Left lobe of liver (tissue), 2 donors: ENCODE data around the gene C8A. TPM values are rescaled to one million over a fixed set of nuclear protein-coding genes. Genes with fewer than 3 reads are reported as not detected.

Source experiments
- ATAC-seq: fragments of 200-7000 bp; cut with Tn5 transposase; one replicate; pipeline ENCODE4 v1.9.1; 2020; ENCODE audit warnings: mild to moderate bottlenecking, moderate library complexity
- DNase-seq: peaks from one replicate; pipeline ENCODE4 v3.0.0-alpha.2; 2020; ENCODE audit warnings: low spot score
- total RNA-seq: library from RNA; stranded (reverse); gene quantifications from one replicate; pipeline ENCODE4 v1.2.1, GENCODE V29; 2021
- donor health status: DM: no; HTN: no; CAD: no; lungs with moderate emphysema.
- donor health status: DM: no; HTN: yes; CAD: no.

C8A gene
- total RNA-seq, 1 donor from 2014 or later: 302 TPM

GRCh38 chr1:56836359-56836758 is 18.2 kb upstream of the C8A start:
- ATAC-seq: peak; percentile 19
- DNase-seq: no peak

- ATAC-seq (no peak), DNase-seq (no peak)
Observed at GRCh38 chr1:56837244-56837939, 17.2 kb upstream of the C8A start.

GRCh38 chr1:56838759-56839158 is 15.8 kb upstream of the C8A start:
- ATAC-seq (no peak), DNase-seq (no peak)

GRCh38 chr1:56843544-56843943 is 11.1 kb upstream of the C8A start:
- ATAC-seq (no peak), DNase-seq (no peak)

GRCh38 chr1:56844545-56845136 is 10.0 kb upstream of the C8A start:
- ATAC-seq: no peak
- no peak for DNase-seq

- ATAC-seq: no peak
Observed at GRCh38 chr1:56845343-56845742, 9.3 kb upstream of the C8A start.

GRCh38 chr1:56849750-56850149 is 4.8 kb upstream of the C8A start:
- ATAC-seq (no peak), DNase-seq (no peak)

More at GRCh38 chr1:56845343-56845742, 9.3 kb upstream of the C8A start:
- no peak for DNase-seq

GRCh38 chr1:56850411-56850810 is 4.2 kb upstream of the C8A start:
- no peak for DNase-seq
- no peak for ATAC-seq

GRCh38 chr1:56850922-56851321 is 3.7 kb upstream of the C8A start:
- DNase-seq (no peak), ATAC-seq (no peak)

GRCh38 chr1:56852476-56852875 is 2.1 kb upstream of the C8A start:
- ATAC-seq (no peak), DNase-seq (no peak)

GRCh38 chr1:56855190-56855589 is 593 bp downstream of the C8A start:
- no peak for DNase-seq
- peak; percentile 41 for ATAC-seq

GRCh38 chr1:56856186-56856585 is 1.6 kb downstream of the C8A start:
- peak; percentile 30 for ATAC-seq
- DNase-seq: no peak

- ATAC-seq (no peak), DNase-seq (no peak)
Observed at GRCh38 chr1:56859287-56859686, 4.7 kb downstream of the C8A start.

GRCh38 chr1:56863265-56863992 is 8.8 kb downstream of the C8A start:
- no peak for DNase-seq

GRCh38 chr1:56864430-56864829 is 9.8 kb downstream of the C8A start:
- DNase-seq (no peak), ATAC-seq (no peak)

More at GRCh38 chr1:56863265-56863992, 8.8 kb downstream of the C8A start:
- no peak for ATAC-seq

- DNase-seq (no peak), ATAC-seq (no peak)
Observed at GRCh38 chr1:56866656-56867055, 12.1 kb downstream of the C8A start.

- DNase-seq (no peak), ATAC-seq (no peak)
Observed at GRCh38 chr1:56867491-56867890, 12.9 kb downstream of the C8A start.

GRCh38 chr1:56868761-56869160 is 14.2 kb downstream of the C8A start:
- DNase-seq: no peak

GRCh38 chr1:56872597-56872996 is 18.0 kb downstream of the C8A start:
- ATAC-seq (no peak), DNase-seq (no peak)

More at GRCh38 chr1:56868761-56869160, 14.2 kb downstream of the C8A start:
- ATAC-seq: no peak

GRCh38 chr1:56873213-56873612 is 18.6 kb downstream of the C8A start:
- ATAC-seq: no peak
- DNase-seq: no peak

GRCh38 chr1:56874689-56875088 is 20.1 kb downstream of the C8A start:
- ATAC-seq (no peak), DNase-seq (no peak)

GRCh38 chr1:56877973-56878372 is 23.4 kb downstream of the C8A start:
- DNase-seq (no peak), ATAC-seq (peak; percentile 46)
